NCI-H345 (cell line): ENCODE measurements around the gene CREG2.
"Not testable (repeated sequence)": the region's sequence is repeated elsewhere in the genome, so short reads cannot be mapped to it uniquely, and the experiment has no call there.

Source experiments
- DNase-seq: peaks from one replicate; lab custom pipeline; 2025; lab: John Stamatoyannopoulos, UW

Gene CREG2

GRCh38 chr2:101342625-101343008 is 44.7 kb downstream of the CREG2 start:
- DNase-seq = no peak

- peak; percentile 54 for DNase-seq
Measured at GRCh38 chr2:101341901-101342624, 45.2 kb downstream of the CREG2 start.

GRCh38 chr2:101341421-101341820 is 45.9 kb downstream of the CREG2 start:
- no peak for DNase-seq

GRCh38 chr2:101340141-101340551 is 47.2 kb downstream of the CREG2 start:
- no peak for DNase-seq

- no peak for DNase-seq
Measured at GRCh38 chr2:101339266-101339880, 47.9 kb downstream of the CREG2 start.

GRCh38 chr2:101337877-101338276 is 49.4 kb downstream of the CREG2 start:
- no peak for DNase-seq

GRCh38 chr2:101332885-101333766 is 54.2 kb downstream of the CREG2 start:
- no peak for DNase-seq

- DNase-seq = no peak
Measured at GRCh38 chr2:101331202-101331601, 56.1 kb downstream of the CREG2 start.

- no peak for DNase-seq
Measured at GRCh38 chr2:101330253-101330933, 56.9 kb downstream of the CREG2 start.

GRCh38 chr2:101329026-101329425 is 58.3 kb downstream of the CREG2 start:
- DNase-seq = no peak

GRCh38 chr2:101328474-101329007 is 58.8 kb downstream of the CREG2 start:
- DNase-seq = no peak

- peak; percentile 25 for DNase-seq
Measured at GRCh38 chr2:101327863-101328394, 59.4 kb downstream of the CREG2 start.

GRCh38 chr2:101325425-101325824 is 61.9 kb downstream of the CREG2 start:
- DNase-seq = no peak

GRCh38 chr2:101316568-101316967 is 70.7 kb downstream of the CREG2 start:
- DNase-seq = not testable (repeated sequence)

- DNase-seq = no peak
Measured at GRCh38 chr2:101311696-101312017, 75.6 kb downstream of the CREG2 start.

GRCh38 chr2:101310834-101311695 is 76.2 kb downstream of the CREG2 start:
- DNase-seq = no peak

GRCh38 chr2:101310090-101310833 is 77.0 kb downstream of the CREG2 start:
- DNase-seq = no peak

GRCh38 chr2:101308432-101309210 is 78.7 kb downstream of the CREG2 start, which contains the start of gene RNF149:
Gene RNF149, minus strand, starts transcription at chr2:101308701. Its CDS starts 113 bp downstream, at chr2:101308588.
- DNase-seq = peak; percentile 85

GRCh38 chr2:101307950-101308431 is 79.3 kb downstream of the CREG2 start:
- no peak for DNase-seq
